ENCODE results near the gene C12orf43.

GRCh38 chr12:121000530-121000929 is 15.8 kb downstream of the C12orf43 start:
- TF ChIP-seq CTCF (IDR thresholded peaks at IDR 0.05) (no peak), POLR2A (IDR thresholded peaks at IDR 0.05) (no peak)
